Measurements from ENCODE around the gene PTGS1. TPM values are rescaled to one million over a fixed set of nuclear protein-coding genes. Genes with fewer than 3 reads are reported as not detected.
A peak's percentile ranks its signal among the peaks of the same experiment; 100 is the strongest.

PTGS1 gene
- total RNA-seq, 1 donor from 2014 or later, result 0.23 TPM

DNA sequence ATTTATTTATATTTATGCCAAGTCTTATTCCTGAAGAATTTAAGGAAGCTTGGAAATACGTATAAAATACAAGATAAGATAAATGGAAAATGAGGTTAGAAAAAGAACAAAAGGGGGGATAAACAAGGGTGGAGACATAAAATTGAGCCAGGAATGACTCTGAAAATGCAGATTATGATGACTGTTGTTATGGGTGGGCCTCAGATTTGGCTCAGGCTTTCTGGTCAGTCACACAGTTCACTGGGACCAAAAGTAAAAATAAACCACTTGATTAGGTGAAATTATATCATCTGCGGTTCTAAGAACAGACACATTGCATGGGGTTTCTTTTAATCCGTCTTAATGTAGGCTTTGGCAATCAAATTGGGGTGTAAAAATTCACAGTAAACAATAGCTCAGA is 55.9 kb downstream of the PTGS1 start:
- DNase-seq (ENCODE audit: low read depth), result no peak
- H3K4me3 ChIP-seq (ENCODE audit: insufficient read depth, low read depth, low read length), result no peak overlapping the region
- H3K9ac ChIP-seq (ENCODE audit: low read length), result no peak overlapping the region
- no peaks in the 10 kb centered on the region for H4K20me1 ChIP-seq (ENCODE audit: insufficient read depth, low read length)
- Mint-ChIP-seq H3K4me3 (ENCODE audit: unreplicated experiment) (no peak overlapping the region), H3K9me3 (ENCODE audit: unreplicated experiment) (peaks cover 6% of the 10 kb centered on the region), H3K36me3 (ENCODE audit: low read depth, unreplicated experiment) (no peaks in the 10 kb centered on the region), H3K4me1 (ENCODE audit: low read depth, unreplicated experiment) (no peaks in the 10 kb centered on the region), H3K27ac (ENCODE audit: unreplicated experiment) (no peak overlapping the region), H3K27me3 (ENCODE audit: low read depth, unreplicated experiment) (peaks cover 21% of the 10 kb centered on the region)
- no peak for TF ChIP-seq EZH2 (IDR thresholded peaks at IDR 0.05; ENCODE audit: insufficient read depth, low read length)
- TF ChIP-seq, protein P1, sequence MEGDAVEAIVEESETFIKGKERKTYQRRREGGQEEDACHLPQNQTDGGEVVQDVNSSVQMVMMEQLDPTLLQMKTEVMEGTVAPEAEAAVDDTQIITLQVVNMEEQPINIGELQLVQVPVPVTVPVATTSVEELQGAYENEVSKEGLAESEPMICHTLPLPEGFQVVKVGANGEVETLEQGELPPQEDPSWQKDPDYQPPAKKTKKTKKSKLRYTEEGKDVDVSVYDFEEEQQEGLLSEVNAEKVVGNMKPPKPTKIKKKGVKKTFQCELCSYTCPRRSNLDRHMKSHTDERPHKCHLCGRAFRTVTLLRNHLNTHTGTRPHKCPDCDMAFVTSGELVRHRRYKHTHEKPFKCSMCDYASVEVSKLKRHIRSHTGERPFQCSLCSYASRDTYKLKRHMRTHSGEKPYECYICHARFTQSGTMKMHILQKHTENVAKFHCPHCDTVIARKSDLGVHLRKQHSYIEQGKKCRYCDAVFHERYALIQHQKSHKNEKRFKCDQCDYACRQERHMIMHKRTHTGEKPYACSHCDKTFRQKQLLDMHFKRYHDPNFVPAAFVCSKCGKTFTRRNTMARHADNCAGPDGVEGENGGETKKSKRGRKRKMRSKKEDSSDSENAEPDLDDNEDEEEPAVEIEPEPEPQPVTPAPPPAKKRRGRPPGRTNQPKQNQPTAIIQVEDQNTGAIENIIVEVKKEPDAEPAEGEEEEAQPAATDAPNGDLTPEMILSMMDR (IDR thresholded peaks at IDR 0.05; ENCODE audit: insufficient read depth, low read depth, low read length), result no peak
- H3K79me2 ChIP-seq (ENCODE audit: insufficient read depth, low read length), result no peaks in the 10 kb centered on the region
- FAIRE-seq, result no peak
- no peaks in the 10 kb centered on the region for H3K4me1 ChIP-seq (ENCODE audit: insufficient read depth, low read length)
- H3K27ac ChIP-seq (ENCODE audit: low read depth, low read length), result no peak overlapping the region
- H3K4me2 ChIP-seq (ENCODE audit: low read length), result no peak overlapping the region
- H3K27me3 ChIP-seq (ENCODE audit: insufficient read depth, low read length), result peaks cover 7% of the 10 kb centered on the region
- H3K36me3 ChIP-seq (ENCODE audit: insufficient read depth, low read length), result no peaks in the 10 kb centered on the region
- H2AFZ ChIP-seq (ENCODE audit: low read depth, low read length), result no peak overlapping the region
- H3K9me3 ChIP-seq (ENCODE audit: insufficient read depth, low read depth, low read length), result no peaks in the 10 kb centered on the region

DNA sequence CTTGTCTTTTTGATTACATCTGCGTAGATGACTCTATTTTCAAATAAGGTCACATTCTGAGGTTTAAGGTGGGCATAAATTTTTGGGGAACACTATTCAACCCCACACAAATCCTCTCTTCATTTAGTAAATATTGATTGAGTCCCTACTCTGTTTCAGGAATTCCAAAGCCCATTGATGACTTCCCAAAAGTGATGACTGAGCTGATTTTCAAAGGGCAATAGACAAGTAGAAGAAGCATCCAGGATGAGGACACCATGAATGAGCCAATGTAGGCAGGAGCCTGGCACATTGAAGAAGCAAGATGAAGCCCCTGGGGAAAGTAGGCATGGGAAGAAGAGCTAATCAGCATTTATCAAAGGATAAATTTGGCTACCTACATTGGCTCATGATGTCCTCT is 71.7 kb downstream of the PTGS1 start:
- Mint-ChIP-seq H3K27me3 (ENCODE audit: low read depth, unreplicated experiment) (peaks cover 51% of the 10 kb centered on the region), H3K4me3 (ENCODE audit: unreplicated experiment) (no peak overlapping the region), H3K4me1 (ENCODE audit: low read depth, unreplicated experiment) (no peaks in the 10 kb centered on the region), H3K27ac (ENCODE audit: unreplicated experiment) (no peak overlapping the region), H3K9me3 (ENCODE audit: unreplicated experiment) (peaks cover 9% of the 10 kb centered on the region), H3K36me3 (ENCODE audit: low read depth, unreplicated experiment) (no peaks in the 10 kb centered on the region)
- H3K27me3 ChIP-seq (ENCODE audit: insufficient read depth, low read length), result no peaks in the 10 kb centered on the region
- TF ChIP-seq, protein P1 (IDR thresholded peaks at IDR 0.05; ENCODE audit: insufficient read depth, low read depth, low read length), result no peak
- no peak for TF ChIP-seq EZH2 (IDR thresholded peaks at IDR 0.05; ENCODE audit: insufficient read depth, low read length)
- peaks cover 2% of the 10 kb centered on the region for H3K9me3 ChIP-seq (ENCODE audit: insufficient read depth, low read depth, low read length)
- FAIRE-seq (no peak), DNase-seq (ENCODE audit: low read depth) (no peak)
- H3K36me3 ChIP-seq (ENCODE audit: insufficient read depth, low read length), result no peaks in the 10 kb centered on the region
- H3K4me1 ChIP-seq (ENCODE audit: insufficient read depth, low read length), result peaks cover 9% of the 10 kb centered on the region
- H3K27ac ChIP-seq (ENCODE audit: low read depth, low read length), result no peak overlapping the region
- no peak overlapping the region for H3K4me3 ChIP-seq (ENCODE audit: insufficient read depth, low read depth, low read length)
- H3K9ac ChIP-seq (ENCODE audit: low read length), result no peak overlapping the region
- H3K4me2 ChIP-seq (ENCODE audit: low read length), result no peak overlapping the region
- H2AFZ ChIP-seq (ENCODE audit: low read depth, low read length), result no peak overlapping the region
- H3K79me2 ChIP-seq (ENCODE audit: insufficient read depth, low read length), result no peaks in the 10 kb centered on the region
- H4K20me1 ChIP-seq (ENCODE audit: insufficient read depth, low read length), result no peaks in the 10 kb centered on the region

DNA sequence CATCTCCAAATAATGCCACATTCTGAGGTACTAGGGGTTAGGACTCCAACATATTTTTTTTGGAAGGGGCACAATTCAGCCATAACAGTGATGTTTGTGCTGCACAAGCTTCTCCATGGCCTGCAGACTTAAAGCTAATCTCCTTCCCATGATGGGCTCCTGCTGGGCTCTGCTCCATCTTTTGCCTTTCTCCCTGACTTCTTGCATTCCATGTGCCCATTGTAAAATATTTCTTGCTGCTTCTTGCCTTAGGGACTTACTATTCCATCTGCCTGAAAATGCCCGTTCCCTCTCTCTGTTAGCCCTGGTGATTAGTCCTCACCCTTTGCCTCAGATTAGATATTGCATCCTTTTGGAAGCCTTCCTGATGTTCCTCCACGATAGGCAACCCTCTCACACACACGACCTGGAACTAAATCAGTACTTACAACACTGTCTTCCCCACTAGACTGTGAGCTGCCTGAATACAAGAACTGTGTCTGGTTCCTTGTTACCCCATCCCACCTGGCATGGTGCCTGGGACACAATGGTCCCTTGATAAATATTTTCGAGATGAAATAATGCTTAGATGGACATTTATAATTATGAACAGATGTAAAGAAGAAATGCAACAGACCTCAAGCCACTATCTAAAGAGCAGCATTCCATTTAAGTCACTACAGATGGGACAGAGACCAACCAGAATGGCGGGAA is 73.4 kb downstream of the PTGS1 start:
- peaks cover 10% of the 10 kb centered on the region for H3K9me3 Mint-ChIP-seq (ENCODE audit: unreplicated experiment)
- FAIRE-seq (no peak), DNase-seq (ENCODE audit: low read depth) (peak; percentile 50)
- H3K4me1 Mint-ChIP-seq (ENCODE audit: low read depth, unreplicated experiment), result no peaks in the 10 kb centered on the region
- Histone ChIP-seq H3K4me1 (ENCODE audit: insufficient read depth, low read length) (peaks cover 9% of the 10 kb centered on the region), H3K4me3 (ENCODE audit: insufficient read depth, low read depth, low read length) (no peak overlapping the region), H3K27ac (ENCODE audit: low read depth, low read length) (no peak overlapping the region), H3K4me2 (ENCODE audit: low read length) (peak overlapping the region; percentile 9), H2AFZ (ENCODE audit: low read depth, low read length) (no peak overlapping the region), H3K36me3 (ENCODE audit: insufficient read depth, low read length) (no peaks in the 10 kb centered on the region), H3K9ac (ENCODE audit: low read length) (no peak overlapping the region), H4K20me1 (ENCODE audit: insufficient read depth, low read length) (no peaks in the 10 kb centered on the region), H3K9me3 (ENCODE audit: insufficient read depth, low read depth, low read length) (no peaks in the 10 kb centered on the region), H3K79me2 (ENCODE audit: insufficient read depth, low read length) (no peaks in the 10 kb centered on the region), H3K27me3 (ENCODE audit: insufficient read depth, low read length) (no peaks in the 10 kb centered on the region)
- TF ChIP-seq, protein P1 (IDR thresholded peaks at IDR 0.05; ENCODE audit: insufficient read depth, low read depth, low read length), result no peak
- TF ChIP-seq EZH2 (IDR thresholded peaks at IDR 0.05; ENCODE audit: insufficient read depth, low read length), result no peak
- H3K27ac Mint-ChIP-seq (ENCODE audit: unreplicated experiment), result no peak overlapping the region
- no peaks in the 10 kb centered on the region for H3K36me3 Mint-ChIP-seq (ENCODE audit: low read depth, unreplicated experiment)
- H3K4me3 Mint-ChIP-seq (ENCODE audit: unreplicated experiment), result no peak overlapping the region
- peaks cover 55% of the 10 kb centered on the region for H3K27me3 Mint-ChIP-seq (ENCODE audit: low read depth, unreplicated experiment)

Measured in astrocyte (in vitro differentiated cells and primary cell).